Endothelial cell of umbilical vein (primary cell): ENCODE measurements around the gene VSIG10. TPM values are rescaled to one million over a fixed set of nuclear protein-coding genes. Genes with fewer than 3 reads are reported as not detected.
A peak's percentile ranks its signal among the peaks of the same experiment; 100 is the strongest.

Experiments
- BruUV-seq: library from RNA; stranded (reverse); fragments of 400-500 nt; replicated peaks from 2 replicates; lab custom pipeline; 2021; lab: Mats Ljungman, UMichigan
- CTCF ChIA-PET: fragments of 300-600, 350-600 bp; sonication (Branson Sonifier 250); formaldehyde crosslinking; loops from one replicate; lab custom pipeline; 2021; ENCODE audit warnings: antibody characterized with exemption, inconsistent platforms; lab: Charles Lee
- POLR2A ChIA-PET: fragments of 300-600, 350-600 bp; sonication (Branson Sonifier 250); formaldehyde crosslinking; loops from one replicate; lab custom pipeline; 2021; ENCODE audit warnings: antibody characterized with exemption, inconsistent platforms; lab: Charles Lee
- DNase-seq: peaks from one replicate; pipeline ENCODE4 v3.0.0-alpha.2; 2011; ENCODE audit warnings: low read depth, low spot score
- FAIRE-seq: peaks from 2 replicates; lab custom pipeline; 2011; peaks lifted over from hg19 to GRCh38; lab: Jason Lieb, UNC
- H2AFZ ChIP-seq: 2 replicates; pipeline ENCODE4 v1.6.0; 2012; ENCODE audit warnings: low read depth, low read length, control low read depth, inconsistent platforms
- H3K27ac ChIP-seq: 2 replicates; pipeline ENCODE4 v1.5.1; 2011; ENCODE audit warnings: low read depth, mild to moderate bottlenecking, control low read depth, low read length, moderate library complexity; ENCODE audit not compliant: insufficient read depth
- H3K27me3 ChIP-seq, 2 experiments: 2 replicates each; pipeline versions ENCODE4 v1.6.0 to v1.6.1; 2011; ENCODE audit warnings: low read length in 2 of 2, mixed read lengths in 1 of 2; ENCODE audit not compliant: control insufficient read depth in 2 of 2, insufficient read depth in 2 of 2
- H3K36me3 ChIP-seq, 2 experiments: 2 replicates in 1 of 2; 3 replicates in 1 of 2; pipeline ENCODE4 v1.5.1; 2011; ENCODE audit warnings: low read length in 2 of 2, mild to moderate bottlenecking in 1 of 2, moderate library complexity in 1 of 2; ENCODE audit not compliant: control insufficient read depth in 2 of 2, insufficient read depth in 2 of 2; ENCODE audit errors: extremely low read depth in 1 of 2
- H3K4me1 ChIP-seq: 3 replicates; pipeline ENCODE4 v1.5.1; 2011; ENCODE audit warnings: mild to moderate bottlenecking, low read length; ENCODE audit not compliant: control insufficient read depth, insufficient read depth; ENCODE audit errors: extremely low read depth
- H3K4me2 ChIP-seq: 2 replicates; pipeline ENCODE4 v1.6.1; 2011; ENCODE audit warnings: low read length, control low read depth, mixed read lengths; ENCODE audit not compliant: insufficient read depth
- H3K4me3 ChIP-seq, 3 experiments: fragments of 200-600 bp in 1 of 3; sonication (generic), shearing (Covaris generic) in 1 of 3; replicated peaks in 1 of 3; 2 replicates each; pipeline ENCODE4 v1.5.1; 2011 to 2016; ENCODE audit warnings: control low read depth in 3 of 3, low read length in 3 of 3, mild to moderate bottlenecking in 2 of 3, inconsistent platforms in 1 of 3, low read depth in 1 of 3, moderate library complexity in 1 of 3; ENCODE audit not compliant: insufficient read depth in 1 of 3
- H3K79me2 ChIP-seq: 2 replicates; pipeline ENCODE4 v1.6.0; 2012; ENCODE audit warnings: low read length, inconsistent platforms; ENCODE audit not compliant: control insufficient read depth, insufficient read depth
- H3K9ac ChIP-seq: replicated peaks from 2 replicates; pipeline ENCODE3; 2011; ENCODE audit warnings: low read length, control low read depth; ENCODE audit not compliant: insufficient read depth; ENCODE audit errors: extremely low read depth
- H3K9me1 ChIP-seq: replicated peaks from 3 replicates; pipeline ENCODE4 v1.6.0; 2011; ENCODE audit warnings: mild to moderate bottlenecking, low read length; ENCODE audit not compliant: control insufficient read depth, insufficient read depth; ENCODE audit errors: extremely low read depth
- H3K9me3 ChIP-seq: replicated peaks from 2 replicates; pipeline ENCODE4 v1.5.1; 2012; ENCODE audit warnings: low read length, inconsistent platforms; ENCODE audit not compliant: control insufficient read depth, insufficient read depth
- H4K20me1 ChIP-seq: replicated peaks from 2 replicates; pipeline ENCODE3; 2011; ENCODE audit warnings: mild to moderate bottlenecking, low read length; ENCODE audit not compliant: control insufficient read depth, insufficient read depth; ENCODE audit errors: extremely low read depth
- CTCF ChIP-seq, 2 donors: IDR thresholded peaks; 1 replicate in 1 of 2; 2 replicates in 1 of 2; pipeline ENCODE4 v1.5.1; 2011; ENCODE audit warnings: low read length in 2 of 2, mild to moderate bottlenecking in 2 of 2, moderate library complexity in 2 of 2, control low read depth in 1 of 2, inconsistent platforms in 1 of 2, low read depth in 1 of 2; ENCODE audit not compliant: insufficient read depth in 1 of 2; ENCODE audit errors: extremely low read depth in 1 of 2
- EZH2 ChIP-seq: IDR thresholded peaks from 2 replicates; pipeline ENCODE4 v1.6.1; 2012; ENCODE audit warnings: borderline replicate concordance, low read depth, mild to moderate bottlenecking, moderate library complexity, low read length, inconsistent platforms; ENCODE audit not compliant: severe bottlenecking
- FOS ChIP-seq: IDR thresholded peaks from 2 replicates; pipeline ENCODE4 v1.6.1; 2011; ENCODE audit warnings: mild to moderate bottlenecking, low read length, moderate library complexity, borderline replicate concordance; ENCODE audit not compliant: insufficient read depth
- GATA2 ChIP-seq: IDR thresholded peaks from 2 replicates; pipeline ENCODE4 v1.7.0; 2011; ENCODE audit warnings: low read depth, mild to moderate bottlenecking, moderate library complexity, mixed read lengths, low read length; ENCODE audit not compliant: insufficient read length, insufficient read depth
- JUN ChIP-seq: IDR thresholded peaks from 2 replicates; pipeline ENCODE4 v1.6.1; 2011; ENCODE audit warnings: borderline replicate concordance, low read depth; ENCODE audit not compliant: insufficient read length, insufficient read depth
- MAX ChIP-seq: IDR thresholded peaks from 2 replicates; pipeline ENCODE4 v1.6.1; 2011; ENCODE audit not compliant: insufficient read depth, insufficient read length
- MYC ChIP-seq: IDR thresholded peaks from one replicate; pipeline ENCODE4 v1.6.1; 2011; ENCODE audit warnings: mild to moderate bottlenecking, low read depth, low read length
- POLR2A ChIP-seq: IDR thresholded peaks from 2 replicates; pipeline ENCODE4 v1.6.1; 2012; ENCODE audit warnings: low read depth, mild to moderate bottlenecking, control low read depth, low read length
- POLR2AphosphoS5 ChIP-seq: IDR thresholded peaks from 2 replicates; pipeline ENCODE4 v1.6.1; 2012; ENCODE audit warnings: low read depth, mild to moderate bottlenecking, control low read depth, low read length, moderate library complexity; ENCODE audit not compliant: insufficient read depth
- dilution Hi-C: fragments of 300-500 bp; cut with MboI; formaldehyde crosslinking; loops from one replicate; pipeline ENCODE4 v1.15.0; 2019; ENCODE audit warnings: low sequenced_read_pairs; ENCODE audit not compliant: extremely low pct_ligation_motif_present
- intact Hi-C: fragments of 100-400 bp; cut with micrococcal nuclease; formaldehyde crosslinking; loops from one replicate; pipeline ENCODE4 v1.10.0; 2022
- polyA plus RNA-seq, 4 experiments: library from polyadenylated mRNA; depleted of rRNA in 3 of 4; stranded (reverse) in 3 of 4; unstranded in 1 of 4; fragments of >200 nt; gene quantifications; 2 replicates each; pipeline versions ENCODE4 v1.2.1 to v1.2.3, GENCODE V29; 2011 to 2012; ENCODE audit warnings: missing spikeins in 1 of 4
- total RNA-seq: library from RNA; stranded (reverse); gene quantifications from 2 replicates; pipeline ENCODE4 v1.2.3, GENCODE V29; 2021

VSIG10 gene
- total and polyA plus RNA-seq, 2 donors (not counting 3 experiments of a cell fraction or from before 2014, with no cell fraction given), result 16.3 to 38.4 TPM

- peak overlapping the region; percentile 61 for H3K27ac ChIP-seq
- dilution Hi-C loops (no loop called here), intact Hi-C loops (loop anchor here (5.0 kb wide), 2 partner anchors 34 to 86 kb away; partner anchors contain the start of genes PEBP1 and RFC5)
- H3K4me1 ChIP-seq, result peaks cover 11% of the 10 kb centered on the region
- peak overlapping the region; percentile 93 for H2AFZ ChIP-seq
- no TSS peak for BruUV-seq
- DNase-seq, result peak; percentile 43
- H3K4me2 ChIP-seq, result peak overlapping the region; percentile 88
- no peaks in the 10 kb centered on the region for H3K79me2 ChIP-seq
- no peaks in the 10 kb centered on the region for H3K9me1 ChIP-seq
- TF ChIP-seq MYC, result no peak
- no peak for TF ChIP-seq MAX
- TF ChIP-seq POLR2AphosphoS5, result no peak
- TF ChIP-seq FOS, result no peak
- no peak for TF ChIP-seq CTCF (IDR thresholded peaks at IDR 0.05; ENCODE audit: extremely low read depth in 1 of 2, insufficient read depth in 1 of 2, low read depth in 1 of 2, low read length in 2 of 2)
- TF ChIP-seq GATA2, result no peak
- no peak for TF ChIP-seq EZH2
- no peak for TF ChIP-seq POLR2A
- no peak for TF ChIP-seq JUN
- H3K36me3 ChIP-seq, result no peaks in the 10 kb centered on the region
- CTCF ChIA-PET, result interaction anchor here (1.4 to 2.3 kb wide), 2 partner anchors 18 to 42 kb away, joined by 3 to 9 read pairs; partner anchors contain the start of gene WSB2
- H3K4me3 ChIP-seq, result peak overlapping the region; percentile 48 to 78 (median 52)
- POLR2A ChIA-PET, result no interaction called here
- no peaks in the 10 kb centered on the region for H3K9me3 ChIP-seq
- no peaks in the 10 kb centered on the region for H4K20me1 ChIP-seq
- peak overlapping the region; percentile 83 for H3K9ac ChIP-seq
- no peaks in the 10 kb centered on the region for H3K27me3 ChIP-seq
- no peak for FAIRE-seq
Measured at GRCh38 chr12:118103201-118103600, 610 bp downstream of the VSIG10 start.
